ENCODE measurements around the gene RAB40A. TPM values are rescaled to one million over a fixed set of nuclear protein-coding genes. Genes with fewer than 3 reads are reported as not detected.

RAB40A gene
- total RNA-seq, 1 experiment from 2014 or later: not detected

DNA sequence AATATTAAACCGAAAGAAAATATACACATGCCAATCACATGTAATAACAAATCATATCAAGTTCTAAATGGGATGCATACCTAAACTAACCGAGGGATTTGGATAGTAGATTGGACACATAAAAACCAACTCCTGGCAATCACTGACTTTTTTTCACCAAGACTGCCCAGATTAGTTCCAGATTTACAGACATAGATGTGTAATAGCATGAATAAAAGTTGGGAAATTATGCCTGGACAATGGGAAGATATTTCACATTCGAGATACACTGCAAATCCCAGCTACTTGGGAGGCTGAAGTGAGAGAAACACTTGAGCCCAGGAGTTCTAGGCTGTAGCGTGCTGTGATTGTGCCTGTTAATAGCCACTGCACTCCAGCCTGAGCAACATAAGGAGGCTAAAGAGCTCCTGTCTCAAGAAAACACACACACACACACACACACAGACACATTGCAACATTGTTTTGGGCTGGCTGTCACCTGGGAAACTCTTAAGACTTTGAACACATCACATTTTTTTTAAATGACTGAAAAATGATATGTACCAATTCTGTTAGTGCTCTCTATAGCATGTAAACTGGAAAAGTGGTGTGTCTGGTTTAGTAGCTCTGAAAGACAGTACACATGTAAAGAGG, 5.7 kb downstream of the RAB40A start:
- TF ChIP-seq, protein P1, sequence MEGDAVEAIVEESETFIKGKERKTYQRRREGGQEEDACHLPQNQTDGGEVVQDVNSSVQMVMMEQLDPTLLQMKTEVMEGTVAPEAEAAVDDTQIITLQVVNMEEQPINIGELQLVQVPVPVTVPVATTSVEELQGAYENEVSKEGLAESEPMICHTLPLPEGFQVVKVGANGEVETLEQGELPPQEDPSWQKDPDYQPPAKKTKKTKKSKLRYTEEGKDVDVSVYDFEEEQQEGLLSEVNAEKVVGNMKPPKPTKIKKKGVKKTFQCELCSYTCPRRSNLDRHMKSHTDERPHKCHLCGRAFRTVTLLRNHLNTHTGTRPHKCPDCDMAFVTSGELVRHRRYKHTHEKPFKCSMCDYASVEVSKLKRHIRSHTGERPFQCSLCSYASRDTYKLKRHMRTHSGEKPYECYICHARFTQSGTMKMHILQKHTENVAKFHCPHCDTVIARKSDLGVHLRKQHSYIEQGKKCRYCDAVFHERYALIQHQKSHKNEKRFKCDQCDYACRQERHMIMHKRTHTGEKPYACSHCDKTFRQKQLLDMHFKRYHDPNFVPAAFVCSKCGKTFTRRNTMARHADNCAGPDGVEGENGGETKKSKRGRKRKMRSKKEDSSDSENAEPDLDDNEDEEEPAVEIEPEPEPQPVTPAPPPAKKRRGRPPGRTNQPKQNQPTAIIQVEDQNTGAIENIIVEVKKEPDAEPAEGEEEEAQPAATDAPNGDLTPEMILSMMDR (conservative IDR thresholded peaks at IDR 0.05): no peak
- WGBS (ENCODE audit: extremely low coverage, insufficient read length, low lambda C conversion rate): no CpG with 5 or more reads among the region's 4 CpGs

More for the DNA sequence above, 5.7 kb downstream of the RAB40A start:
- peaks cover 0 to 29% of the 10 kb centered on the region in 2 experiments; a peak in 2 of 5 replicates for H3K9me3 Mint-ChIP-seq
- no peak overlapping the region for H3K27ac Mint-ChIP-seq
- no peak for DNase-seq
- Histone ChIP-seq H4K8ac (replicated peaks; ENCODE audit: insufficient read length, low read depth, low read length) (no peak overlapping the region), H3T11ph (ENCODE audit: low read length) (no peak overlapping the region), H3K27ac (ENCODE audit: insufficient read length, low read depth, low read length) (no peak overlapping the region), H3K23me2 (ENCODE audit: insufficient read length, low read depth, low read length, poor library complexity, severe bottlenecking) (no peaks in the 10 kb centered on the region), H2BK12ac (ENCODE audit: insufficient read length, low read depth, low read length) (no peak overlapping the region), H3K4me1 (ENCODE audit: insufficient read depth, low read length) (no peaks in the 10 kb centered on the region), H2BK20ac (ENCODE audit: low read depth, low read length, poor library complexity, severe bottlenecking) (no peak overlapping the region), H3K4me2 (ENCODE audit: insufficient read depth, insufficient read length, low read length) (no peak overlapping the region), H4K5ac (ENCODE audit: insufficient read length, low read depth, low read length) (no peak overlapping the region), H3K4ac (ENCODE audit: low read depth, low read length) (no peak overlapping the region), H2BK5ac (ENCODE audit: insufficient read length, low read length) (no peak overlapping the region), H4K91ac (ENCODE audit: insufficient read length, low read depth, low read length) (no peak overlapping the region), H3K9ac (ENCODE audit: extremely low read depth, insufficient read length, low read length) (no peak overlapping the region), H3K56ac (ENCODE audit: insufficient read length, low read depth, low read length) (no peak overlapping the region), H4K20me1 (ENCODE audit: control insufficient read depth, insufficient read depth, insufficient read length) (no peaks in the 10 kb centered on the region), H3K9me3 (ENCODE audit: control insufficient read depth, low read depth, low read length) (no peaks in the 10 kb centered on the region), H3K79me1 (ENCODE audit: insufficient read depth, low read depth, low read length, poor library complexity, severe bottlenecking) (no peaks in the 10 kb centered on the region), H2AFZ (ENCODE audit: low read length) (no peak overlapping the region), H3K18ac (ENCODE audit: insufficient read length, low read depth, low read length) (no peak overlapping the region), H2BK120ac (ENCODE audit: low read depth, low read length, poor library complexity, severe bottlenecking) (no peak overlapping the region), H3K14ac (ENCODE audit: insufficient read depth, low read length) (no peak overlapping the region), H3K27me3 (ENCODE audit: insufficient read depth, low read length) (no peaks in the 10 kb centered on the region), H2BK15ac (ENCODE audit: low read depth, low read length) (no peak overlapping the region), H2AK5ac (ENCODE audit: insufficient read length, low read length) (no peak overlapping the region), H3K79me2 (ENCODE audit: insufficient read depth, low read length) (no peaks in the 10 kb centered on the region), H3K23ac (ENCODE audit: insufficient read length, low read depth, low read length) (no peak overlapping the region)
- no peaks in the 10 kb centered on the region for H3K36me3 Mint-ChIP-seq (ENCODE audit: insufficient read depth in 1 of 3, low read depth in 3 of 3)
- peaks cover under 1% of the 10 kb centered on the region for H3K27me3 Mint-ChIP-seq (ENCODE audit: low read depth)
- peaks cover 3 to 6% of the 10 kb centered on the region in 2 experiments for H3K4me1 Mint-ChIP-seq
- H3K4me3 Mint-ChIP-seq: no peak overlapping the region
